GM23338 (cell line): ENCODE results near the gene RXFP1. TPM values are rescaled to one million over a fixed set of nuclear protein-coding genes. Genes with fewer than 3 reads are reported as not detected.

ENCODE experiments used
- ATAC-seq: fragments of 200-7000 bp; cut with Tn5 transposase; 3 replicates; pipeline ENCODE4 v1.9.1; 2020
- DNase-seq: peaks from one replicate; pipeline ENCODE4 v3.0.0-alpha.2; 2015; ENCODE audit warnings: low spot score
- H2AFZ ChIP-seq: fragments of 200-600 bp; sonication (generic); 2 replicates; pipeline ENCODE4 v1.8.0; 2016; ENCODE audit warnings: antibody characterized with exemption, mild to moderate bottlenecking, moderate library complexity
- H3F3A ChIP-seq: fragments of 200-600 bp; sonication (generic); replicated peaks from 2 replicates; pipeline ENCODE4 v1.8.0; 2017; ENCODE audit warnings: antibody characterized with exemption, mixed run types, low read depth
- H3K27ac ChIP-seq: fragments of 200-600 bp; sonication (generic); 2 replicates; pipeline ENCODE4 v1.6.1; 2016; ENCODE audit warnings: low read depth
- H3K27me3 ChIP-seq: fragments of 200-600 bp; sonication (generic); 2 replicates; pipeline ENCODE4 v1.8.0; 2016; ENCODE audit warnings: mild to moderate bottlenecking, mixed run types, moderate library complexity; ENCODE audit not compliant: insufficient read depth
- H3K36me3 ChIP-seq: fragments of 200-600 bp; sonication (generic); 2 replicates; pipeline ENCODE4 v1.8.0; 2016; ENCODE audit warnings: mild to moderate bottlenecking; ENCODE audit not compliant: insufficient read depth
- H3K4me1 ChIP-seq: fragments of 200-600 bp; sonication (generic); 2 replicates; pipeline ENCODE4 v1.8.0; 2016; ENCODE audit warnings: mild to moderate bottlenecking, moderate library complexity; ENCODE audit not compliant: insufficient read depth
- H3K4me2 ChIP-seq: fragments of 200-600 bp; sonication (generic); 2 replicates; pipeline ENCODE4 v1.7.1; 2017; ENCODE audit warnings: mixed run types
- H3K4me3 ChIP-seq: fragments of 200-600 bp; sonication (generic); 2 replicates; pipeline ENCODE4 v1.6.1; 2016; ENCODE audit warnings: mixed run types
- H3K79me2 ChIP-seq: fragments of 200-600 bp; sonication (generic); replicated peaks from 2 replicates; pipeline ENCODE4 v1.8.0; 2017; ENCODE audit warnings: mild to moderate bottlenecking; ENCODE audit not compliant: insufficient read depth
- H3K9me2 ChIP-seq: fragments of 200-600 bp; sonication (generic); 2 replicates; pipeline ENCODE4 v1.8.0; 2017; ENCODE audit not compliant: insufficient read depth
- H4K20me1 ChIP-seq: fragments of 200-600 bp; sonication (generic); replicated peaks from 2 replicates; pipeline ENCODE4 v1.8.0; 2017; ENCODE audit warnings: mild to moderate bottlenecking; ENCODE audit not compliant: insufficient read depth
- H3K27ac Mint-ChIP-seq: 2 replicates; pipeline ENCODE4 v1.8.0; 2020; ENCODE audit warnings: inconsistent platforms, mild to moderate bottlenecking, moderate library complexity, mixed read lengths
- H3K27me3 Mint-ChIP-seq: 3 replicates; pipeline ENCODE4 v1.8.0; 2022; ENCODE audit warnings: low read depth, mild to moderate bottlenecking, moderate library complexity, mixed read lengths, inconsistent platforms; ENCODE audit not compliant: insufficient read depth, poor library complexity
- H3K36me3 Mint-ChIP-seq: 3 replicates; pipeline ENCODE4 v1.8.0; 2021; ENCODE audit warnings: low read depth, mild to moderate bottlenecking, inconsistent platforms, moderate library complexity, mixed read lengths
- H3K4me1 Mint-ChIP-seq: 3 replicates; pipeline ENCODE4 v1.8.0; 2020; ENCODE audit warnings: mild to moderate bottlenecking, inconsistent platforms, mixed read lengths
- H3K4me3 Mint-ChIP-seq: 3 replicates; pipeline ENCODE4 v1.8.0; 2021; ENCODE audit warnings: moderate library complexity, mild to moderate bottlenecking, inconsistent platforms, mixed read lengths
- H3K9me3 Mint-ChIP-seq: 3 replicates; pipeline ENCODE4 v1.8.0; 2020; ENCODE audit warnings: moderate library complexity, mild to moderate bottlenecking, inconsistent platforms, mixed read lengths
- CREB1 ChIP-seq: fragments of 250-450 bp; sonication (Bioruptor Pico); IDR thresholded peaks from 2 replicates; pipeline ENCODE4 v1.5.0; 2020; ENCODE audit warnings: low read depth, mild to moderate bottlenecking, moderate library complexity
- EZH2 ChIP-seq: fragments of 200-600 bp; sonication (generic); IDR thresholded peaks from one replicate; pipeline ENCODE4 v1.8.0; 2017; ENCODE audit warnings: antibody characterized with exemption, mild to moderate bottlenecking, low read depth; ENCODE audit not compliant: unreplicated experiment
- EZH2phosphoT487 ChIP-seq: fragments of 200-600 bp; sonication (generic); IDR thresholded peaks from one replicate; pipeline ENCODE4 v1.8.1; 2018; ENCODE audit warnings: antibody characterized with exemption; ENCODE audit not compliant: unreplicated experiment
- NANOG ChIP-seq: IDR thresholded peaks from 2 replicates; pipeline ENCODE4 v1.6.1; 2016; ENCODE audit warnings: antibody characterized with exemption, borderline replicate concordance
- POLR2AphosphoS5 ChIP-seq: IDR thresholded peaks from 2 replicates; pipeline ENCODE4 v1.6.1; 2016; ENCODE audit warnings: antibody characterized with exemption, low read depth
- STAT1 ChIP-seq: IDR thresholded peaks from one replicate; pipeline ENCODE4 v1.6.1; 2016; ENCODE audit warnings: antibody characterized with exemption; ENCODE audit not compliant: unreplicated experiment
- ZNF114 ChIP-seq: fragments of 250-450 bp; sonication (Bioruptor Pico); IDR thresholded peaks from 2 replicates; pipeline ENCODE4 v1.5.0; 2020; ENCODE audit warnings: mild to moderate bottlenecking, moderate library complexity
- ZNF331 ChIP-seq: fragments of 250-450 bp; sonication (Bioruptor Pico); IDR thresholded peaks from 2 replicates; pipeline ENCODE4 v1.5.0; 2020; ENCODE audit warnings: low read depth, mild to moderate bottlenecking, moderate library complexity
- ZNF462 ChIP-seq: fragments of 250-450 bp; sonication (Bioruptor Pico); IDR thresholded peaks from 2 replicates; pipeline ENCODE4 v1.5.0; 2020; ENCODE audit warnings: mild to moderate bottlenecking, moderate library complexity
- polyA plus RNA-seq: library from polyadenylated mRNA; unstranded; fragments of >200 nt; fragmentation: Nextera tagmentation; extraction: Ambion mirVana; gene quantifications from 2 replicates; pipeline ENCODE4 v1.2.1, GENCODE V29; 2016
- total RNA-seq: library from RNA; depleted of rRNA; stranded (reverse); fragments of >200 nt; shearing (Covaris generic); gene quantifications from 2 replicates; pipeline ENCODE4 v1.2.3, GENCODE V29; 2014
- TF ChIP-seq, protein P1 (sequence below): IDR thresholded peaks from 2 replicates; pipeline ENCODE4 v1.6.1; 2016; ENCODE audit warnings: antibody characterized with exemption
- TF ChIP-seq, protein P2 (sequence below): IDR thresholded peaks from one replicate; pipeline ENCODE4 v1.6.1; 2018; ENCODE audit warnings: antibody characterized with exemption; ENCODE audit not compliant: unreplicated experiment
- TF ChIP-seq, protein P3 (sequence below), 2 experiments: fragments of 200-600 bp in 1 of 2; sonication (generic) in 1 of 2; conservative IDR thresholded peaks; 2 replicates each; pipeline versions ENCODE4 v1.5.1 to v1.6.1; 2016 to 2017; ENCODE audit warnings: antibody characterized with exemption in 2 of 2, low read depth in 2 of 2, mild to moderate bottlenecking in 2 of 2, moderate library complexity in 1 of 2

RXFP1 gene
- total and polyA plus RNA-seq, 2 experiments from 2014 or later, result 0.63 TPM; not detected in 1

- TF ChIP-seq, protein P1, sequence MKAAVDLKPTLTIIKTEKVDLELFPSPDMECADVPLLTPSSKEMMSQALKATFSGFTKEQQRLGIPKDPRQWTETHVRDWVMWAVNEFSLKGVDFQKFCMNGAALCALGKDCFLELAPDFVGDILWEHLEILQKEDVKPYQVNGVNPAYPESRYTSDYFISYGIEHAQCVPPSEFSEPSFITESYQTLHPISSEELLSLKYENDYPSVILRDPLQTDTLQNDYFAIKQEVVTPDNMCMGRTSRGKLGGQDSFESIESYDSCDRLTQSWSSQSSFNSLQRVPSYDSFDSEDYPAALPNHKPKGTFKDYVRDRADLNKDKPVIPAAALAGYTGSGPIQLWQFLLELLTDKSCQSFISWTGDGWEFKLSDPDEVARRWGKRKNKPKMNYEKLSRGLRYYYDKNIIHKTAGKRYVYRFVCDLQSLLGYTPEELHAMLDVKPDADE, result no peak
- TF ChIP-seq POLR2AphosphoS5 (no peak), ZNF462 (CRISPR knock-in tag) (no peak), EZH2 (no peak)
Observed at GRCh38 chr4:158676076-158676475, 154.4 kb downstream of the RXFP1 start (continued).

DNA sequence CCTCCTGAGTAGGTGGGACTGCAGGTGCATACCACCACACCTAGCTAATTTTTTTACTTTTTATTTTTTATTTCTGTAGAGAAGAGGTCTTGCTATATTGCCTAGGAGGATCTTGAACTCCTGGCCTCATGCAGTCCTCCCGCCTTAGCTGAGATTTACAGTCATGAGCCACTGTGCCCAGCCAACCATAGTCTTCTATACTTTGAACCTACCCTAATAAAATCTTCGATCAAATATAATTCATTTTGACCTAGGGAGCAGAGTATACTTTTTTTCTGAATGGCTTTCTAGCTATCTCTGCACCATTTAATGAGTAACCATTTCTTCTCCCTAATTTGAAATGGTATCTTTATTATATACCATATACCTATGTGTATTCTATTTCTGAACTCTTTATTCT is 157.1 kb downstream of the RXFP1 start:
- Histone ChIP-seq H3F3A (no peaks in the 10 kb centered on the region), H3K27ac (no peak overlapping the region), H3K4me2 (no peak overlapping the region), H3K36me3 (no peaks in the 10 kb centered on the region), H3K4me1 (no peaks in the 10 kb centered on the region), H3K27me3 (no peaks in the 10 kb centered on the region), H3K4me3 (no peak overlapping the region), H3K79me2 (peaks cover 2% of the 10 kb centered on the region; the same call in 1 of the 2 replicates), H2AFZ (no peak overlapping the region), H3K9me2 (no peaks in the 10 kb centered on the region), H4K20me1 (no peaks in the 10 kb centered on the region)
- H3K9me3 Mint-ChIP-seq, result no peaks in the 10 kb centered on the region
- H3K4me1 Mint-ChIP-seq, result peaks cover 5% of the 10 kb centered on the region; the same call in 2 of the 3 replicates
- H3K27ac Mint-ChIP-seq, result no peak overlapping the region
- H3K36me3 Mint-ChIP-seq, result no peaks in the 10 kb centered on the region
- DNase-seq, result no peak
- no peak for ATAC-seq
- no peak overlapping the region for H3K4me3 Mint-ChIP-seq
- H3K27me3 Mint-ChIP-seq, result no peaks in the 10 kb centered on the region
- TF ChIP-seq CREB1 (CRISPR knock-in tag) (no peak), STAT1 (no peak), ZNF331 (CRISPR knock-in tag) (no peak), NANOG (no peak), EZH2 (no peak), ZNF114 (no peak), POLR2AphosphoS5 (no peak), EZH2phosphoT487 (no peak)
- TF ChIP-seq, protein P2, sequence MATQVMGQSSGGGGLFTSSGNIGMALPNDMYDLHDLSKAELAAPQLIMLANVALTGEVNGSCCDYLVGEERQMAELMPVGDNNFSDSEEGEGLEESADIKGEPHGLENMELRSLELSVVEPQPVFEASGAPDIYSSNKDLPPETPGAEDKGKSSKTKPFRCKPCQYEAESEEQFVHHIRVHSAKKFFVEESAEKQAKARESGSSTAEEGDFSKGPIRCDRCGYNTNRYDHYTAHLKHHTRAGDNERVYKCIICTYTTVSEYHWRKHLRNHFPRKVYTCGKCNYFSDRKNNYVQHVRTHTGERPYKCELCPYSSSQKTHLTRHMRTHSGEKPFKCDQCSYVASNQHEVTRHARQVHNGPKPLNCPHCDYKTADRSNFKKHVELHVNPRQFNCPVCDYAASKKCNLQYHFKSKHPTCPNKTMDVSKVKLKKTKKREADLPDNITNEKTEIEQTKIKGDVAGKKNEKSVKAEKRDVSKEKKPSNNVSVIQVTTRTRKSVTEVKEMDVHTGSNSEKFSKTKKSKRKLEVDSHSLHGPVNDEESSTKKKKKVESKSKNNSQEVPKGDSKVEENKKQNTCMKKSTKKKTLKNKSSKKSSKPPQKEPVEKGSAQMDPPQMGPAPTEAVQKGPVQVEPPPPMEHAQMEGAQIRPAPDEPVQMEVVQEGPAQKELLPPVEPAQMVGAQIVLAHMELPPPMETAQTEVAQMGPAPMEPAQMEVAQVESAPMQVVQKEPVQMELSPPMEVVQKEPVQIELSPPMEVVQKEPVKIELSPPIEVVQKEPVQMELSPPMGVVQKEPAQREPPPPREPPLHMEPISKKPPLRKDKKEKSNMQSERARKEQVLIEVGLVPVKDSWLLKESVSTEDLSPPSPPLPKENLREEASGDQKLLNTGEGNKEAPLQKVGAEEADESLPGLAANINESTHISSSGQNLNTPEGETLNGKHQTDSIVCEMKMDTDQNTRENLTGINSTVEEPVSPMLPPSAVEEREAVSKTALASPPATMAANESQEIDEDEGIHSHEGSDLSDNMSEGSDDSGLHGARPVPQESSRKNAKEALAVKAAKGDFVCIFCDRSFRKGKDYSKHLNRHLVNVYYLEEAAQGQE, result no peak
- TF ChIP-seq, protein P1, result no peak
- TF ChIP-seq, protein P3, sequence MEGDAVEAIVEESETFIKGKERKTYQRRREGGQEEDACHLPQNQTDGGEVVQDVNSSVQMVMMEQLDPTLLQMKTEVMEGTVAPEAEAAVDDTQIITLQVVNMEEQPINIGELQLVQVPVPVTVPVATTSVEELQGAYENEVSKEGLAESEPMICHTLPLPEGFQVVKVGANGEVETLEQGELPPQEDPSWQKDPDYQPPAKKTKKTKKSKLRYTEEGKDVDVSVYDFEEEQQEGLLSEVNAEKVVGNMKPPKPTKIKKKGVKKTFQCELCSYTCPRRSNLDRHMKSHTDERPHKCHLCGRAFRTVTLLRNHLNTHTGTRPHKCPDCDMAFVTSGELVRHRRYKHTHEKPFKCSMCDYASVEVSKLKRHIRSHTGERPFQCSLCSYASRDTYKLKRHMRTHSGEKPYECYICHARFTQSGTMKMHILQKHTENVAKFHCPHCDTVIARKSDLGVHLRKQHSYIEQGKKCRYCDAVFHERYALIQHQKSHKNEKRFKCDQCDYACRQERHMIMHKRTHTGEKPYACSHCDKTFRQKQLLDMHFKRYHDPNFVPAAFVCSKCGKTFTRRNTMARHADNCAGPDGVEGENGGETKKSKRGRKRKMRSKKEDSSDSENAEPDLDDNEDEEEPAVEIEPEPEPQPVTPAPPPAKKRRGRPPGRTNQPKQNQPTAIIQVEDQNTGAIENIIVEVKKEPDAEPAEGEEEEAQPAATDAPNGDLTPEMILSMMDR (conservative IDR thresholded peaks at IDR 0.05; ENCODE audit: low read depth in 2 of 2), result no peak
